WTC11 (cell line): ENCODE measurements around the gene PTPA.

Experiments
- ETV6 ChIP-seq: sonication (generic); formaldehyde crosslinking; IDR thresholded peaks from 2 replicates; pipeline ENCODE4 v1.8.1; 2022; ENCODE audit warnings: mild to moderate bottlenecking, missing genetic modification reagents
- JUN ChIP-seq: sonication (generic); formaldehyde crosslinking; IDR thresholded peaks from 2 replicates; pipeline ENCODE4 v1.8.0; 2023; ENCODE audit warnings: mild to moderate bottlenecking, missing genetic modification reagents
- NR2C2 ChIP-seq: sonication (generic); formaldehyde crosslinking; IDR thresholded peaks from 2 replicates; pipeline ENCODE4 v1.8.0; 2022; ENCODE audit warnings: mild to moderate bottlenecking, missing genetic modification reagents
- RELA ChIP-seq: sonication (generic); formaldehyde crosslinking; IDR thresholded peaks from 2 replicates; pipeline ENCODE4 v1.8.1; 2022; ENCODE audit warnings: missing genetic modification reagents, mild to moderate bottlenecking, borderline replicate concordance
- TF ChIP-seq, protein P1 (sequence below): fragments of 200-600 bp; IDR thresholded peaks from 2 replicates; pipeline ENCODE4 v1.8.0; 2022; ENCODE audit warnings: antibody characterized with exemption
- TF ChIP-seq, protein P2 (sequence below): sonication (generic); formaldehyde crosslinking; IDR thresholded peaks from 2 replicates; pipeline ENCODE4 v1.8.0; 2023; ENCODE audit warnings: missing genetic modification reagents, mild to moderate bottlenecking, borderline replicate concordance
- TF ChIP-seq, protein P3 (sequence below): sonication (generic); formaldehyde crosslinking; conservative IDR thresholded peaks from 2 replicates; pipeline ENCODE4 v1.8.1; 2023; ENCODE audit warnings: mild to moderate bottlenecking, low read depth, missing genetic modification reagents, moderate library complexity

DNA sequence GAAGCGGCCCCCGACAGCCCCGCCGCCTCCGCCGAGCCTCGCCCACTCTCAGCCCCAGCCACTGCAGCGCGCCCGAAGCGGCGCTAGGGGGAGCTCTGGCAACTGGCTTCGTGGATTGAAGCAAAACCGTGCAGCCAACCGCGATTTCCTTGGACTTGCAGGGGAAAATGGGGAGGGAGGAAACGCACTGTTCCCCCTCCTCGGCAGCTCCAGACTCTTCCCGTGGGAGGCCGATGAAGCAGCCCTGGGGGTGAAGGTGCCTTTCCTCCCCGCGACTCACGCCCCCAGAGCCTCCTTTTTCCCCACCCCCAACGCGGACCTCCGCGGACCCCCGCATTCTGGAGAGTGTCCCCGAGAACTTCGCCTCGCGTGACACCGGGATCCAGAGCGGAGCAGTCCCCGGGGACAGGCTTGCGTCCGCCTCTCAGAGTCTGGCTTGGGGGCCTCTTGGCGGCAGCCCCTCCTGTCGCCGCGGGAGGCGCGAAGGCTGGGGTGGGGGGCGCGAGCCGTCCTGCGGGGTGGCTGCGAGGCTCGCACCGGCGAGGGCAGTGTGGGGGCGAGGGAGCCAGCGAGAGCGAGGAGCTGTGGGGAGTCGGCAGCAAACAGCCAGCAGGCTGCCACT lies 63.0 kb downstream of the PTPA start:
- TF ChIP-seq, protein P1, sequence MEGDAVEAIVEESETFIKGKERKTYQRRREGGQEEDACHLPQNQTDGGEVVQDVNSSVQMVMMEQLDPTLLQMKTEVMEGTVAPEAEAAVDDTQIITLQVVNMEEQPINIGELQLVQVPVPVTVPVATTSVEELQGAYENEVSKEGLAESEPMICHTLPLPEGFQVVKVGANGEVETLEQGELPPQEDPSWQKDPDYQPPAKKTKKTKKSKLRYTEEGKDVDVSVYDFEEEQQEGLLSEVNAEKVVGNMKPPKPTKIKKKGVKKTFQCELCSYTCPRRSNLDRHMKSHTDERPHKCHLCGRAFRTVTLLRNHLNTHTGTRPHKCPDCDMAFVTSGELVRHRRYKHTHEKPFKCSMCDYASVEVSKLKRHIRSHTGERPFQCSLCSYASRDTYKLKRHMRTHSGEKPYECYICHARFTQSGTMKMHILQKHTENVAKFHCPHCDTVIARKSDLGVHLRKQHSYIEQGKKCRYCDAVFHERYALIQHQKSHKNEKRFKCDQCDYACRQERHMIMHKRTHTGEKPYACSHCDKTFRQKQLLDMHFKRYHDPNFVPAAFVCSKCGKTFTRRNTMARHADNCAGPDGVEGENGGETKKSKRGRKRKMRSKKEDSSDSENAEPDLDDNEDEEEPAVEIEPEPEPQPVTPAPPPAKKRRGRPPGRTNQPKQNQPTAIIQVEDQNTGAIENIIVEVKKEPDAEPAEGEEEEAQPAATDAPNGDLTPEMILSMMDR: peak; percentile 95
- TF ChIP-seq, protein P2, sequence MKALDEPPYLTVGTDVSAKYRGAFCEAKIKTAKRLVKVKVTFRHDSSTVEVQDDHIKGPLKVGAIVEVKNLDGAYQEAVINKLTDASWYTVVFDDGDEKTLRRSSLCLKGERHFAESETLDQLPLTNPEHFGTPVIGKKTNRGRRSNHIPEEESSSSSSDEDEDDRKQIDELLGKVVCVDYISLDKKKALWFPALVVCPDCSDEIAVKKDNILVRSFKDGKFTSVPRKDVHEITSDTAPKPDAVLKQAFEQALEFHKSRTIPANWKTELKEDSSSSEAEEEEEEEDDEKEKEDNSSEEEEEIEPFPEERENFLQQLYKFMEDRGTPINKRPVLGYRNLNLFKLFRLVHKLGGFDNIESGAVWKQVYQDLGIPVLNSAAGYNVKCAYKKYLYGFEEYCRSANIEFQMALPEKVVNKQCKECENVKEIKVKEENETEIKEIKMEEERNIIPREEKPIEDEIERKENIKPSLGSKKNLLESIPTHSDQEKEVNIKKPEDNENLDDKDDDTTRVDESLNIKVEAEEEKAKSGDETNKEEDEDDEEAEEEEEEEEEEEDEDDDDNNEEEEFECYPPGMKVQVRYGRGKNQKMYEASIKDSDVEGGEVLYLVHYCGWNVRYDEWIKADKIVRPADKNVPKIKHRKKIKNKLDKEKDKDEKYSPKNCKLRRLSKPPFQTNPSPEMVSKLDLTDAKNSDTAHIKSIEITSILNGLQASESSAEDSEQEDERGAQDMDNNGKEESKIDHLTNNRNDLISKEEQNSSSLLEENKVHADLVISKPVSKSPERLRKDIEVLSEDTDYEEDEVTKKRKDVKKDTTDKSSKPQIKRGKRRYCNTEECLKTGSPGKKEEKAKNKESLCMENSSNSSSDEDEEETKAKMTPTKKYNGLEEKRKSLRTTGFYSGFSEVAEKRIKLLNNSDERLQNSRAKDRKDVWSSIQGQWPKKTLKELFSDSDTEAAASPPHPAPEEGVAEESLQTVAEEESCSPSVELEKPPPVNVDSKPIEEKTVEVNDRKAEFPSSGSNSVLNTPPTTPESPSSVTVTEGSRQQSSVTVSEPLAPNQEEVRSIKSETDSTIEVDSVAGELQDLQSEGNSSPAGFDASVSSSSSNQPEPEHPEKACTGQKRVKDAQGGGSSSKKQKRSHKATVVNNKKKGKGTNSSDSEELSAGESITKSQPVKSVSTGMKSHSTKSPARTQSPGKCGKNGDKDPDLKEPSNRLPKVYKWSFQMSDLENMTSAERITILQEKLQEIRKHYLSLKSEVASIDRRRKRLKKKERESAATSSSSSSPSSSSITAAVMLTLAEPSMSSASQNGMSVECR (CRISPR knock-in tag): no peak
- no peak for TF ChIP-seq NR2C2
- no peak for TF ChIP-seq ETV6 (CRISPR knock-in tag)
- no peak for TF ChIP-seq JUN
- TF ChIP-seq RELA (CRISPR knock-in tag): 0 out of 2 replicates have a peak, but pooled peaks have one; percentile 15
- TF ChIP-seq, protein P3, sequence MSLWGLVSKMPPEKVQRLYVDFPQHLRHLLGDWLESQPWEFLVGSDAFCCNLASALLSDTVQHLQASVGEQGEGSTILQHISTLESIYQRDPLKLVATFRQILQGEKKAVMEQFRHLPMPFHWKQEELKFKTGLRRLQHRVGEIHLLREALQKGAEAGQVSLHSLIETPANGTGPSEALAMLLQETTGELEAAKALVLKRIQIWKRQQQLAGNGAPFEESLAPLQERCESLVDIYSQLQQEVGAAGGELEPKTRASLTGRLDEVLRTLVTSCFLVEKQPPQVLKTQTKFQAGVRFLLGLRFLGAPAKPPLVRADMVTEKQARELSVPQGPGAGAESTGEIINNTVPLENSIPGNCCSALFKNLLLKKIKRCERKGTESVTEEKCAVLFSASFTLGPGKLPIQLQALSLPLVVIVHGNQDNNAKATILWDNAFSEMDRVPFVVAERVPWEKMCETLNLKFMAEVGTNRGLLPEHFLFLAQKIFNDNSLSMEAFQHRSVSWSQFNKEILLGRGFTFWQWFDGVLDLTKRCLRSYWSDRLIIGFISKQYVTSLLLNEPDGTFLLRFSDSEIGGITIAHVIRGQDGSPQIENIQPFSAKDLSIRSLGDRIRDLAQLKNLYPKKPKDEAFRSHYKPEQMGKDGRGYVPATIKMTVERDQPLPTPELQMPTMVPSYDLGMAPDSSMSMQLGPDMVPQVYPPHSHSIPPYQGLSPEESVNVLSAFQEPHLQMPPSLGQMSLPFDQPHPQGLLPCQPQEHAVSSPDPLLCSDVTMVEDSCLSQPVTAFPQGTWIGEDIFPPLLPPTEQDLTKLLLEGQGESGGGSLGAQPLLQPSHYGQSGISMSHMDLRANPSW (CRISPR knock-in tag): no peak
